K562 (cell line): ENCODE measurements around the gene PPP3CA. TPM values are rescaled to one million over a fixed set of nuclear protein-coding genes. Genes with fewer than 3 reads are reported as not detected.

Source experiments
- ATAC-seq: fragments of 200-7000 bp; cut with Tn5 transposase; 3 replicates; pipeline ENCODE4 v1.9.1; 2020; ENCODE audit warnings: moderate library complexity
- BruUV-seq: library from RNA; stranded (reverse); fragments of 400-500 nt; replicated peaks from 2 replicates; lab custom pipeline; 2021; lab: Mats Ljungman, UMichigan
- CTCF ChIA-PET: fragments of 300-600 bp; formaldehyde crosslinking; extraction: SDS; loops from one replicate; lab custom pipeline; 2021; ENCODE audit warnings: low intra/inter-chr PET ratio; lab: Yijun Ruan, JAX
- POLR2A ChIA-PET: fragments of 300-600, 350-650 bp; sonication (Branson Sonifier 250); formaldehyde crosslinking; extraction: SDS; loops from one replicate; lab custom pipeline; 2021; ENCODE audit warnings: antibody characterized with exemption, inconsistent platforms; lab: Yijun Ruan, JAX
- DNase-seq, 4 experiments: peaks; one replicate each; pipeline versions ENCODE4 v3.0.0 to v3.0.0-alpha.2; 2011 to 2018; ENCODE audit warnings: low spot score in 3 of 4, mixed read lengths in 3 of 4; ENCODE audit errors: extremely low read depth in 1 of 4
- FAIRE-seq: peaks from 2 replicates; lab custom pipeline; 2011; peaks lifted over from hg19 to GRCh38; lab: Jason Lieb, UNC
- H2AFZ ChIP-seq: 2 replicates; pipeline ENCODE4 v1.6.0; 2011; ENCODE audit warnings: low read depth, low read length, control low read depth, inconsistent platforms
- H3K27ac ChIP-seq: fragments of 200-600 bp; 3 replicates; pipeline ENCODE4 v1.8.0; 2011; ENCODE audit warnings: low read depth, mild to moderate bottlenecking, control low read depth, inconsistent platforms, low read length, moderate library complexity, mixed read lengths; ENCODE audit errors: extremely low read depth
- H3K27me3 ChIP-seq, 2 experiments: fragments of 300-600 bp in 1 of 2; 2 replicates in 1 of 2; 3 replicates in 1 of 2; pipeline versions ENCODE4 v1.6.0 to v1.8.0; 2011; ENCODE audit warnings: inconsistent platforms in 2 of 2, low read length in 2 of 2, mild to moderate bottlenecking in 1 of 2, mixed read lengths in 1 of 2, moderate library complexity in 1 of 2; ENCODE audit not compliant: control insufficient read depth in 2 of 2, insufficient read depth in 2 of 2
- H3K36me3 ChIP-seq: fragments of 300-600 bp; 3 replicates; pipeline ENCODE4 v1.8.0; 2011; ENCODE audit warnings: mild to moderate bottlenecking, low read length, inconsistent platforms; ENCODE audit not compliant: control insufficient read depth, insufficient read depth
- H3K4me1 ChIP-seq, 2 experiments: fragments of 200-600 bp in 1 of 2; replicated peaks in 1 of 2; 2 replicates in 1 of 2; 3 replicates in 1 of 2; pipeline versions ENCODE4 v1.5.1 to v1.8.0; 2011; ENCODE audit warnings: inconsistent platforms in 2 of 2, low read length in 2 of 2, mild to moderate bottlenecking in 1 of 2, mixed read lengths in 1 of 2, moderate library complexity in 1 of 2; ENCODE audit not compliant: control insufficient read depth in 2 of 2, insufficient read depth in 2 of 2
- H3K4me2 ChIP-seq: 2 replicates; pipeline ENCODE4 v1.6.1; 2011; ENCODE audit warnings: low read length, control low read depth, inconsistent platforms, mixed read lengths; ENCODE audit not compliant: insufficient read depth
- H3K4me3 ChIP-seq: fragments of 200-600 bp; sonication (generic), shearing (Covaris generic); 2 replicates; pipeline ENCODE4 v1.5.1; 2016; ENCODE audit warnings: control low read depth, inconsistent platforms
- H3K79me2 ChIP-seq: fragments of 200-600 bp; 3 replicates; pipeline ENCODE4 v1.8.0; 2011; ENCODE audit warnings: low read length, inconsistent platforms; ENCODE audit not compliant: control insufficient read depth, insufficient read depth
- H3K9ac ChIP-seq, 2 experiments: 2 replicates each; pipeline versions ENCODE4 v1.6.0 to v1.6.1; 2011; ENCODE audit warnings: low read depth in 2 of 2, low read length in 2 of 2, control low read depth in 1 of 2, inconsistent platforms in 1 of 2, mild to moderate bottlenecking in 1 of 2, mixed read lengths in 1 of 2; ENCODE audit not compliant: insufficient read depth in 1 of 2
- H3K9me1 ChIP-seq: one replicate; pipeline ENCODE4 v1.6.0; 2011; ENCODE audit warnings: inconsistent platforms, mild to moderate bottlenecking, low read length, moderate library complexity; ENCODE audit not compliant: control insufficient read depth, insufficient read depth
- H3K9me3 ChIP-seq: replicated peaks from 2 replicates; pipeline ENCODE4 v1.5.1; 2011; ENCODE audit warnings: low read depth, low read length, inconsistent platforms; ENCODE audit not compliant: control insufficient read depth, insufficient read depth
- H4K20me1 ChIP-seq: replicated peaks from 2 replicates; pipeline ENCODE4 v1.6.1; 2011; ENCODE audit warnings: low read length, inconsistent platforms, mixed read lengths; ENCODE audit not compliant: control insufficient read depth, insufficient read depth
- DEAF1 ChIP-seq: fragments of 450-650 bp; formaldehyde crosslinking; IDR thresholded peaks from 2 replicates; pipeline ENCODE4 v1.4.0; 2020; ENCODE audit warnings: mild to moderate bottlenecking, moderate library complexity
- PHF20 ChIP-seq: fragments of 450-650 bp; IDR thresholded peaks from 2 replicates; pipeline ENCODE4 v1.6.1; 2018; ENCODE audit not compliant: partially characterized antibody
- XRCC3 ChIP-seq: fragments of 450-650 bp; IDR thresholded peaks from 2 replicates; pipeline ENCODE4 v1.6.1; 2017; ENCODE audit warnings: mild to moderate bottlenecking, moderate library complexity
- ZBTB34 ChIP-seq: fragments of 250-450 bp; sonication (Bioruptor Pico); IDR thresholded peaks from 2 replicates; pipeline ENCODE4 v1.8.0; 2021; ENCODE audit warnings: mild to moderate bottlenecking, moderate library complexity
- WGBS: fragments of 100-300 bp; shearing (Covaris generic); methylation state at CpG from one replicate; pipeline ENCODE4 v1.1.6; 2016; ENCODE audit warnings: low coverage, mixed read lengths; ENCODE audit not compliant: insufficient coverage; ENCODE audit errors: missing lambda C conversion rate; 5-methylcytosine and 5-hydroxymethylcytosine counted together
- in situ Hi-C: fragments of 300-500 bp; cut with MboI; formaldehyde crosslinking; loops from 4 replicates; pipeline ENCODE4 v1.15.0; 2018; ENCODE audit warnings: inconsistent platforms, mixed read lengths
- intact Hi-C: fragments of 100-400 bp; cut with micrococcal nuclease; formaldehyde crosslinking; loops from 2 replicates; pipeline ENCODE4 v1.14.2; 2022
- polyA plus RNA-seq, 8 experiments: library from polyadenylated mRNA; depleted of rRNA in 4 of 8; stranded (reverse) in 5 of 8; unstranded in 3 of 8; fragments of >200 nt; fragmentation: Nextera tagmentation in 2 of 8; fragmentation: Illumina TruSeq in 1 of 8; extraction: Ambion mirVana in 2 of 8; extraction: Trizol in 1 of 8; gene quantifications; 2 replicates each; pipeline versions ENCODE4 v1.2.1 to v1.2.3, GENCODE V29; 2011 to 2014; ENCODE audit warnings: inconsistent platforms in 1 of 8, missing spikeins in 1 of 8
- total RNA-seq, 7 experiments: library from RNA; depleted of rRNA in 6 of 7; stranded (reverse); fragments of >200 nt in 6 of 7; fragmentation: Illumina TruSeq in 2 of 7; extraction: Trizol in 2 of 7; gene quantifications; 2 replicates each; pipeline versions ENCODE4 v1.2.1 to v1.2.3, GENCODE V29; 2011 to 2021; ENCODE audit warnings: low replicate concordance in 1 of 7
- TF ChIP-seq, protein P1 (sequence below): fragments of 450-650 bp; IDR thresholded peaks from 2 replicates; pipeline ENCODE4 v1.6.1; 2016; ENCODE audit warnings: mild to moderate bottlenecking, moderate library complexity

Gene PPP3CA
- total and polyA plus RNA-seq, 9 of the 15 experiments (the other 6 are each of a cell fraction or from before 2014, with no cell fraction given): 0.94 to 3.2 (median 1.6) TPM

DNA sequence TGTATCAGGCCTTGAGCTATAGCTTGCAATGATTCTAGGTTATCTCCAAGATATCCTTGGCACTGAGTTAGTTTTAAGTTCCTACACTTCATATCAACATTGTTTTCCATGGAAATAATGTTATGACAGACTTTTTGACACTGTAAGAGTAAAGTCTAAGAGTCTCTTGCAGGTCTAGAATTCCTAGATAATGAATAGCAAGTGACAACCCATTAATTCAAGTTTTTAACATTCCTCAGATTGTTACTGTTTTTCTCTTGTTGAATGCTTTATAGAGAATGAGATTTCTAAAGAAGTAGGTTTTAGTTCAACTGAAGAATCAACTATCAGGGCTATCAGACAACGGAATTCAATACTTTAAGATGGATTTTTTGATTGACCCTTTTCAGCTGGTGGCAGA is 276.1 kb downstream of the PPP3CA start (continued):
- TF ChIP-seq PHF20 (no peak), ZBTB34 (no peak), DEAF1 (no peak)

DNA sequence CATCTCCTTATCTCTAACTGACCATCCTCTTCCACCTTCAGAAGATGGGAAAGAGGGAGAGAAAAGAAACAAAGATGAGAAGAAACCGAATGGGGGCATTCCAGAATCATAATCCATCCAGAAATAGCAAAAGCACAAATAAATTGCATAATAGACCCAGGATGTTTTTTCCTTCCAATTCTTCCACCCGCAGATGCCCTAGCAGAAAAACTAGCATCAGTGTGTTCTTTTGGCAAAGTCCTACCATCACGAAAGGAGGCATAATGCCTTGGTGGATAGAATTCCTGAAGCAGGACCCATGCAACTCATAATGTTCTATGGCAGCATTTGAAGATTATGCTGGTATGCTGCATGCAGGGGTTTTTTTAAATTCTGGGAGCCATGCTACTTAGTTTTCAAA is 279.2 kb downstream of the PPP3CA start:
- ATAC-seq (no peak), FAIRE-seq (no peak), DNase-seq (no peak)
- intact Hi-C loops (no loop called here), in situ Hi-C loops (no loop called here)
- Histone ChIP-seq H3K27me3 (no peaks in the 10 kb centered on the region), H3K9me3 (no peaks in the 10 kb centered on the region; the same call in 1 of the 2 replicates), H3K4me3 (no peak overlapping the region), H3K9me1 (no peaks in the 10 kb centered on the region), H2AFZ (no peak overlapping the region), H3K27ac (no peak overlapping the region), H3K4me2 (no peak overlapping the region), H4K20me1 (no peaks in the 10 kb centered on the region), H3K9ac (no peak overlapping the region), H3K36me3 (no peaks in the 10 kb centered on the region), H3K4me1 (no peaks in the 10 kb centered on the region), H3K79me2 (no peaks in the 10 kb centered on the region)
- CTCF ChIA-PET: no interaction called here
- 0% methylated on average over 3 of the region's 3 CpGs for WGBS
- POLR2A ChIA-PET: no interaction called here
- BruUV-seq: no TSS peak
- TF ChIP-seq, protein P1, sequence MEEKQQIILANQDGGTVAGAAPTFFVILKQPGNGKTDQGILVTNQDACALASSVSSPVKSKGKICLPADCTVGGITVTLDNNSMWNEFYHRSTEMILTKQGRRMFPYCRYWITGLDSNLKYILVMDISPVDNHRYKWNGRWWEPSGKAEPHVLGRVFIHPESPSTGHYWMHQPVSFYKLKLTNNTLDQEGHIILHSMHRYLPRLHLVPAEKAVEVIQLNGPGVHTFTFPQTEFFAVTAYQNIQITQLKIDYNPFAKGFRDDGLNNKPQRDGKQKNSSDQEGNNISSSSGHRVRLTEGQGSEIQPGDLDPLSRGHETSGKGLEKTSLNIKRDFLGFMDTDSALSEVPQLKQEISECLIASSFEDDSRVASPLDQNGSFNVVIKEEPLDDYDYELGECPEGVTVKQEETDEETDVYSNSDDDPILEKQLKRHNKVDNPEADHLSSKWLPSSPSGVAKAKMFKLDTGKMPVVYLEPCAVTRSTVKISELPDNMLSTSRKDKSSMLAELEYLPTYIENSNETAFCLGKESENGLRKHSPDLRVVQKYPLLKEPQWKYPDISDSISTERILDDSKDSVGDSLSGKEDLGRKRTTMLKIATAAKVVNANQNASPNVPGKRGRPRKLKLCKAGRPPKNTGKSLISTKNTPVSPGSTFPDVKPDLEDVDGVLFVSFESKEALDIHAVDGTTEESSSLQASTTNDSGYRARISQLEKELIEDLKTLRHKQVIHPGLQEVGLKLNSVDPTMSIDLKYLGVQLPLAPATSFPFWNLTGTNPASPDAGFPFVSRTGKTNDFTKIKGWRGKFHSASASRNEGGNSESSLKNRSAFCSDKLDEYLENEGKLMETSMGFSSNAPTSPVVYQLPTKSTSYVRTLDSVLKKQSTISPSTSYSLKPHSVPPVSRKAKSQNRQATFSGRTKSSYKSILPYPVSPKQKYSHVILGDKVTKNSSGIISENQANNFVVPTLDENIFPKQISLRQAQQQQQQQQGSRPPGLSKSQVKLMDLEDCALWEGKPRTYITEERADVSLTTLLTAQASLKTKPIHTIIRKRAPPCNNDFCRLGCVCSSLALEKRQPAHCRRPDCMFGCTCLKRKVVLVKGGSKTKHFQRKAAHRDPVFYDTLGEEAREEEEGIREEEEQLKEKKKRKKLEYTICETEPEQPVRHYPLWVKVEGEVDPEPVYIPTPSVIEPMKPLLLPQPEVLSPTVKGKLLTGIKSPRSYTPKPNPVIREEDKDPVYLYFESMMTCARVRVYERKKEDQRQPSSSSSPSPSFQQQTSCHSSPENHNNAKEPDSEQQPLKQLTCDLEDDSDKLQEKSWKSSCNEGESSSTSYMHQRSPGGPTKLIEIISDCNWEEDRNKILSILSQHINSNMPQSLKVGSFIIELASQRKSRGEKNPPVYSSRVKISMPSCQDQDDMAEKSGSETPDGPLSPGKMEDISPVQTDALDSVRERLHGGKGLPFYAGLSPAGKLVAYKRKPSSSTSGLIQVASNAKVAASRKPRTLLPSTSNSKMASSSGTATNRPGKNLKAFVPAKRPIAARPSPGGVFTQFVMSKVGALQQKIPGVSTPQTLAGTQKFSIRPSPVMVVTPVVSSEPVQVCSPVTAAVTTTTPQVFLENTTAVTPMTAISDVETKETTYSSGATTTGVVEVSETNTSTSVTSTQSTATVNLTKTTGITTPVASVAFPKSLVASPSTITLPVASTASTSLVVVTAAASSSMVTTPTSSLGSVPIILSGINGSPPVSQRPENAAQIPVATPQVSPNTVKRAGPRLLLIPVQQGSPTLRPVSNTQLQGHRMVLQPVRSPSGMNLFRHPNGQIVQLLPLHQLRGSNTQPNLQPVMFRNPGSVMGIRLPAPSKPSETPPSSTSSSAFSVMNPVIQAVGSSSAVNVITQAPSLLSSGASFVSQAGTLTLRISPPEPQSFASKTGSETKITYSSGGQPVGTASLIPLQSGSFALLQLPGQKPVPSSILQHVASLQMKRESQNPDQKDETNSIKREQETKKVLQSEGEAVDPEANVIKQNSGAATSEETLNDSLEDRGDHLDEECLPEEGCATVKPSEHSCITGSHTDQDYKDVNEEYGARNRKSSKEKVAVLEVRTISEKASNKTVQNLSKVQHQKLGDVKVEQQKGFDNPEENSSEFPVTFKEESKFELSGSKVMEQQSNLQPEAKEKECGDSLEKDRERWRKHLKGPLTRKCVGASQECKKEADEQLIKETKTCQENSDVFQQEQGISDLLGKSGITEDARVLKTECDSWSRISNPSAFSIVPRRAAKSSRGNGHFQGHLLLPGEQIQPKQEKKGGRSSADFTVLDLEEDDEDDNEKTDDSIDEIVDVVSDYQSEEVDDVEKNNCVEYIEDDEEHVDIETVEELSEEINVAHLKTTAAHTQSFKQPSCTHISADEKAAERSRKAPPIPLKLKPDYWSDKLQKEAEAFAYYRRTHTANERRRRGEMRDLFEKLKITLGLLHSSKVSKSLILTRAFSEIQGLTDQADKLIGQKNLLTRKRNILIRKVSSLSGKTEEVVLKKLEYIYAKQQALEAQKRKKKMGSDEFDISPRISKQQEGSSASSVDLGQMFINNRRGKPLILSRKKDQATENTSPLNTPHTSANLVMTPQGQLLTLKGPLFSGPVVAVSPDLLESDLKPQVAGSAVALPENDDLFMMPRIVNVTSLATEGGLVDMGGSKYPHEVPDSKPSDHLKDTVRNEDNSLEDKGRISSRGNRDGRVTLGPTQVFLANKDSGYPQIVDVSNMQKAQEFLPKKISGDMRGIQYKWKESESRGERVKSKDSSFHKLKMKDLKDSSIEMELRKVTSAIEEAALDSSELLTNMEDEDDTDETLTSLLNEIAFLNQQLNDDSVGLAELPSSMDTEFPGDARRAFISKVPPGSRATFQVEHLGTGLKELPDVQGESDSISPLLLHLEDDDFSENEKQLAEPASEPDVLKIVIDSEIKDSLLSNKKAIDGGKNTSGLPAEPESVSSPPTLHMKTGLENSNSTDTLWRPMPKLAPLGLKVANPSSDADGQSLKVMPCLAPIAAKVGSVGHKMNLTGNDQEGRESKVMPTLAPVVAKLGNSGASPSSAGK: no peak
- TF ChIP-seq XRCC3: no peak
